Stimulated activated CD4-positive, alpha-beta T cell treated with anti-CD3 and anti-CD28 coated beads, Interleukin-12 subunit alpha, Interleukin-12 subunit beta, amount 100 ng/mL, for 4 hours (primary cell): ENCODE data around the gene PDZD11.
"Not testable (repeated sequence)": the region's sequence is repeated elsewhere in the genome, so short reads cannot be mapped to it uniquely, and the experiment has no call there.

Experiments used
- DNase-seq: peaks from one replicate; pipeline ENCODE4 v3.0.0-alpha.2; 2020

The PDZD11 gene

GRCh38 chrX:70255452-70255851, 34.3 kb downstream of the PDZD11 start:
- no peak for DNase-seq

- DNase-seq: no peak
Observed at GRCh38 chrX:70254909-70255308, 34.8 kb downstream of the PDZD11 start.

- DNase-seq: no peak
Observed at GRCh38 chrX:70254063-70254400, 35.7 kb downstream of the PDZD11 start.

GRCh38 chrX:70253377-70254062, 36.2 kb downstream of the PDZD11 start:
- no peak for DNase-seq

- DNase-seq: no peak
Observed at GRCh38 chrX:70252491-70252890, 37.2 kb downstream of the PDZD11 start.

- DNase-seq: no peak
Observed at GRCh38 chrX:70247252-70247651, 42.5 kb downstream of the PDZD11 start.

- no peak for DNase-seq
Observed at GRCh38 chrX:70244881-70245280, 44.8 kb downstream of the PDZD11 start.

- not testable (repeated sequence) for DNase-seq
Observed at GRCh38 chrX:70243601-70244000, 46.1 kb downstream of the PDZD11 start.

- DNase-seq: no peak
Observed at GRCh38 chrX:70241501-70241900, 48.2 kb downstream of the PDZD11 start.

GRCh38 chrX:70240751-70241150, 49.0 kb downstream of the PDZD11 start:
- no peak for DNase-seq
